Measurements from ENCODE around the gene PLXNA3.

PLXNA3 gene

GRCh38 chrX:154506483-154507332 is 48.6 kb downstream of the PLXNA3 start:
- no peak for DNase-seq

- DNase-seq, result no peak
Observed at GRCh38 chrX:154507673-154508383, 49.7 kb downstream of the PLXNA3 start.

GRCh38 chrX:154508384-154508745 is 50.3 kb downstream of the PLXNA3 start:
- DNase-seq, result no peak

GRCh38 chrX:154509455-154509854 is 51.4 kb downstream of the PLXNA3 start:
- DNase-seq, result no peak

GRCh38 chrX:154511761-154512160 is 53.7 kb downstream of the PLXNA3 start:
- no peak for DNase-seq

- DNase-seq, result no peak
Observed at GRCh38 chrX:154512879-154513553, 54.9 kb downstream of the PLXNA3 start.

- DNase-seq, result no peak
Observed at GRCh38 chrX:154513716-154514115, 55.6 kb downstream of the PLXNA3 start.

GRCh38 chrX:154515090-154515965 is 57.2 kb downstream of the PLXNA3 start:
- DNase-seq, result peak; percentile 18 to 41

- peak; percentile 92 to 95 for DNase-seq
Observed at GRCh38 chrX:154515966-154516655, 58.0 kb downstream of the PLXNA3 start, which contains the start of gene FAM3A. Gene FAM3A, minus strand, starts transcription at chrX:154516232. Its CDS starts 460 bp downstream, at chrX:154515772.

- DNase-seq, result peak in 1 of 2 donors; percentile 42
Observed at GRCh38 chrX:154516656-154517100, 58.6 kb downstream of the PLXNA3 start.

GRCh38 chrX:154517101-154517781 is 59.2 kb downstream of the PLXNA3 start:
- DNase-seq, result no peak

GRCh38 chrX:154519389-154519788 is 61.3 kb downstream of the PLXNA3 start:
- DNase-seq, result no peak

GRCh38 chrX:154525606-154526490 is 67.8 kb downstream of the PLXNA3 start:
- no peak for DNase-seq

GRCh38 chrX:154526901-154527675 is 69.0 kb downstream of the PLXNA3 start:
- DNase-seq, result peak; percentile 61 to 68
